Dermis blood vessel endothelial cell (primary cell): ENCODE measurements around the gene SP4. TPM values are rescaled to one million over a fixed set of nuclear protein-coding genes. Genes with fewer than 3 reads are reported as not detected.

Source experiments
- DNase-seq: peaks from one replicate; pipeline ENCODE4 v3.0.0; 2010
- total RNA-seq: library from RNA; depleted of rRNA; stranded (reverse); fragments of >200 nt; gene quantifications from 2 replicates; pipeline ENCODE4 v1.2.3, GENCODE V29; 2014

Gene SP4
- total RNA-seq, 1 donor from 2014 or later: 6.5 TPM

- DNase-seq: no peak
Observed at GRCh38 chr7:21448974-21449373, 21.1 kb downstream of the SP4 start.

- DNase-seq: no peak
Observed at GRCh38 chr7:21450076-21450475, 22.2 kb downstream of the SP4 start.

- no peak for DNase-seq
Observed at GRCh38 chr7:21450941-21451340, 23.1 kb downstream of the SP4 start.

GRCh38 chr7:21454182-21454581 lies 26.3 kb downstream of the SP4 start:
- no peak for DNase-seq

GRCh38 chr7:21454906-21455305 lies 27.0 kb downstream of the SP4 start:
- no peak for DNase-seq

GRCh38 chr7:21461282-21461681 lies 33.4 kb downstream of the SP4 start:
- no peak for DNase-seq

- no peak for DNase-seq
Observed at GRCh38 chr7:21462081-21462480, 34.2 kb downstream of the SP4 start.

GRCh38 chr7:21463524-21463923 lies 35.6 kb downstream of the SP4 start:
- DNase-seq: no peak

- no peak for DNase-seq
Observed at GRCh38 chr7:21468969-21469368, 41.1 kb downstream of the SP4 start.

- no peak for DNase-seq
Observed at GRCh38 chr7:21469894-21470293, 42.0 kb downstream of the SP4 start.

- no peak for DNase-seq
Observed at GRCh38 chr7:21472029-21472428, 44.1 kb downstream of the SP4 start.

GRCh38 chr7:21476429-21476828 lies 48.5 kb downstream of the SP4 start:
- no peak for DNase-seq

- DNase-seq: no peak
Observed at GRCh38 chr7:21480693-21481403, 53.0 kb downstream of the SP4 start.

- DNase-seq: no peak
Observed at GRCh38 chr7:21486511-21486910, 58.6 kb downstream of the SP4 start.

GRCh38 chr7:21495731-21496130 lies 67.8 kb downstream of the SP4 start:
- no peak for DNase-seq

- DNase-seq: no peak
Observed at GRCh38 chr7:21497072-21497471, 69.2 kb downstream of the SP4 start.

- DNase-seq: no peak
Observed at GRCh38 chr7:21500117-21500832, 72.4 kb downstream of the SP4 start.

GRCh38 chr7:21504021-21504420 lies 76.1 kb downstream of the SP4 start:
- no peak for DNase-seq

GRCh38 chr7:21507627-21508343 lies 79.9 kb downstream of the SP4 start:
- peak; percentile 72 for DNase-seq

- no peak for DNase-seq
Observed at GRCh38 chr7:21508538-21508937, 80.7 kb downstream of the SP4 start.

- DNase-seq: no peak
Observed at GRCh38 chr7:21514062-21514461, 86.2 kb downstream of the SP4 start.

GRCh38 chr7:21524680-21525079 lies 96.8 kb downstream of the SP4 start:
- DNase-seq: no peak

GRCh38 chr7:21526007-21526406 lies 98.1 kb downstream of the SP4 start:
- peak; percentile 22 for DNase-seq

GRCh38 chr7:21526448-21526847 lies 98.6 kb downstream of the SP4 start:
- no peak for DNase-seq
